Measurements from ENCODE around the gene MAS1.

DNA sequence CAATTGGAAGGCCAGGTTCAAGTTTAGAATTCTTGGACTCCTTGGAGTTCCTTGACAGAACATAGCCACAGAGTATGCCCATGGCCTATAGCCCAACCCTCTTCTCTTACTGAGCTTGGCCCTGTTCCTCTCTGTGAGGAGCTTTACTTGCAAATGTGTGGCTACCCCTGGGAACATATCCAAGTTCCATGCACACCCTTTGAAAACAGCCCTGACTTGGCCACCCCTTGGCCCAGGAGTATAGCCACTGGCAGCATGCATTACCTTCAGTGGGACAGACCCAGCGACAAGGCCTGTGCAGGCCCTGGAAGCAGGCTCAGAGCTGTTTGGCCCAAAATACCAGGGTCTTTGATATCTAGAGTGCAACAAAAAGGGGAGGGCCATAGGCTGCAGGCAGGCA lies 19.5 kb upstream of the MAS1 start:
- TF ChIP-seq, protein P1, sequence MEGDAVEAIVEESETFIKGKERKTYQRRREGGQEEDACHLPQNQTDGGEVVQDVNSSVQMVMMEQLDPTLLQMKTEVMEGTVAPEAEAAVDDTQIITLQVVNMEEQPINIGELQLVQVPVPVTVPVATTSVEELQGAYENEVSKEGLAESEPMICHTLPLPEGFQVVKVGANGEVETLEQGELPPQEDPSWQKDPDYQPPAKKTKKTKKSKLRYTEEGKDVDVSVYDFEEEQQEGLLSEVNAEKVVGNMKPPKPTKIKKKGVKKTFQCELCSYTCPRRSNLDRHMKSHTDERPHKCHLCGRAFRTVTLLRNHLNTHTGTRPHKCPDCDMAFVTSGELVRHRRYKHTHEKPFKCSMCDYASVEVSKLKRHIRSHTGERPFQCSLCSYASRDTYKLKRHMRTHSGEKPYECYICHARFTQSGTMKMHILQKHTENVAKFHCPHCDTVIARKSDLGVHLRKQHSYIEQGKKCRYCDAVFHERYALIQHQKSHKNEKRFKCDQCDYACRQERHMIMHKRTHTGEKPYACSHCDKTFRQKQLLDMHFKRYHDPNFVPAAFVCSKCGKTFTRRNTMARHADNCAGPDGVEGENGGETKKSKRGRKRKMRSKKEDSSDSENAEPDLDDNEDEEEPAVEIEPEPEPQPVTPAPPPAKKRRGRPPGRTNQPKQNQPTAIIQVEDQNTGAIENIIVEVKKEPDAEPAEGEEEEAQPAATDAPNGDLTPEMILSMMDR (IDR thresholded peaks at IDR 0.05), result no peak
- TF ChIP-seq POLR2A (IDR thresholded peaks at IDR 0.05), result no peak
- no peak for TF ChIP-seq EP300 (IDR thresholded peaks at IDR 0.05)

Measured in ovary (tissue), 3 donors.